GM19397 (cell line): ENCODE data around the gene IL25.
"Not testable (repeated sequence)": the region's sequence is repeated elsewhere in the genome, so short reads cannot be mapped to it uniquely, and the experiment has no call there.

Source experiments
- ATAC-seq: cut with Tn5 transposase; IDR thresholded peaks from one replicate; pipeline ENCODE4 v1.9.1; 2021; ENCODE audit warnings: mild to moderate bottlenecking, moderate library complexity; ENCODE audit not compliant: unreplicated experiment

The IL25 gene

DNA sequence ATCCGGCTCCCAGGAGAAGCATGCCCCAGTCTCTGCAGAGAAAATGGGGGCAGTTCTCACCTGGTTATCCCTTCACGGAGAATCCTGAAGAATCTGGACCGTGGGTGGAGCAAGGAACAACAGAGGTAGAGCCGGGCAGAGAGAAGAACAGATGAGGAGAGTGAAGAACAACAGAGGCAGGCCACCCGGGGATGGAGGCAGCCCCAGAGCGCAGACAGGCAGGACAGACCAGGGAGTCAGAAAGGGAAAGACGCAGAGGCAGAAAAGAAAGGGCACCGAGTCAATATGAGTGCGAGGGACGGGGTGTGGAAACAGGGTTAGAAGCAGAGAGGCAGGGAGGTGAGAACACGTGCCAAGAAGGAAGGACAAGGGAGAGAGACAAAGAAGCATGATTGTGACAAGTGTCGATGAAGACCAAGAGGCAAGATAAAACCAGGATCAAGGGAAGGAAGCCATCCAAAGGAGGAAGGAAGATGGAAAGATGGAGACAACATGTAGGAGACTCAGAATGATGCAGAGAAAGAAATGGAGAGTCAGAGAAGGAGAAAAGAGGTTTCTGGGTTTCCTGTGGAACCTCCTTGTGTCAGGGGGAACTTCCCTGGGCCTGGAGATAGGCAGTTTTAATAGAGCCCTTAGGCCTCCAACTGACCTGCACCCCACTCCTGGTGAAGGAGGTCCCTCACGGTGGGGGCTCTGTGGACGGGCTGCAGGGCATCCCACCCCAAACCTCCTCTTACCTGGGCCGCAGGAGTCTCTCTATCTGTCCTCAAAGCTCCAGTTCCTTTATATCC, 35.1 kb downstream of the IL25 start, which contains the start of gene MYH6:
TSS of gene MYH6 (minus strand) at position 758 of the 791 bp plus-strand sequence. CDS start 1,050 bp downstream, outside the sequence.
- ATAC-seq, result no peak

DNA sequence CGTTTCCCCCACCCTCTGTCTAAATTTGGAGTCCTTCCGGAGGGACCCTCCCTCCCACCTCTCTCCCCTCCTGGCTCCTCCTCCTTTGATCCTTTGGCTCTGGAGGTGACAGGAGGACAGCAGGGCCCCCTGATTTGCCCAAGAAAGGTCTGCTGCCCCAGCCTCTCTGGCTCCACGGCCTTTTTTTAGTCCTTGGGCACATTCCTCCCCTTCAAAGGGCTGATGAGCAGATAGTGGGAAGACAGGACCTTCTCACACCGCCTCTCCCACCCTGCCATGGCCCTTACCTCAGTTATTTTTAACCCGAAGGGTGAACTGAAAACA, 35.7 kb downstream of the IL25 start:
- ATAC-seq, result no peak

DNA sequence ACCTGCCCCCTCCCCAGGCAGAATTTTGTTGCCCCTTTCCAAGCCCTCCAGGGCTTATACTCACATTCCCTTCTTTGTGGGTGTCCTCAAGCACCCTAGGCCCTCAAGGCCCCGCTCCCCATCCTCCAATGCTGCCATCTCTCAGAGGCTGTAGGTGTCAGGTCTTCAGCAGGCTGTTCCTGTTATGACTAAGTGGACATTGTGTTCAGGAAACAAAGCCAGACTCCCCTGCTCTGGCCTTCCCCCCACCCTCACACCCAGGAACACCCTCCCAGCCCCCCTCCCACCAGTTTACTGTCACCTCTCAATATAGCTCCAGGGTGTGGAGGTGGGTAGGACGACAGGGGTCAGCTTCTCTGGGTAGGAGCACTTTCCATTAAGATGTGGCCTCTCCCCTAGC, 36.9 kb downstream of the IL25 start:
- ATAC-seq, result no peak

DNA sequence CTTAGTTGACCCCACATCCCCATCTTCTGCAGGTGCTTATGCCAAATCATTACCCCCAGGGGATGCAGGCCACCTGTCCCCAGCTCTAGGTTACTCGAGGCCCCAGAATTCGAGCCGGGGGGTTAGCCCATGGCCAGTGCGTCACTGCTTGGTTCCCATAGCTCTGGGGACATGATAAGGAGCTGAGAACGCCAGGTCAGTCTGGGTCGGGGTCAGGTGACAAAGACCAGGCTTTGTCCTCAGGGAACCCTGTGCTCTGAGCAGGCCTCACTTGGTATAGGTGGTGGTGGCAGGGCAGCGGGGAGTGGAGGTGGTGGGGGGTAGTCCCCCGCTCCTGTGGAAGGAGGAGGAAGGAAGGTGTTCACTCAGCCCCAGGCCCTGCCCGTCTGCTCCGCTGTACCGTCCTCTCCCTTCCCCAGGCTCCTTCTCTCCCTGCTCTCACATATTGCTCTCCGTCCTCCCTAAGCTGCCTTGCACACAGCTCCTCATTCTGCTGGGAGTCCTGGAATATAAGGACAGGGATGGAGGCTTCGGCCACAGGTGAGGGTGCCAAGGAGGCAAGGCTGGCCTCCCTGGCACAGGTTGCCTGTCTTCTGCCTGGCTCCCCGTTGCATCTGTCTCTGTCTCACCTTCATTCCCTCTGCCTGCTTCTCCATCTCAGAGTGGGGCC, 37.5 kb downstream of the IL25 start:
- no peak for ATAC-seq

DNA sequence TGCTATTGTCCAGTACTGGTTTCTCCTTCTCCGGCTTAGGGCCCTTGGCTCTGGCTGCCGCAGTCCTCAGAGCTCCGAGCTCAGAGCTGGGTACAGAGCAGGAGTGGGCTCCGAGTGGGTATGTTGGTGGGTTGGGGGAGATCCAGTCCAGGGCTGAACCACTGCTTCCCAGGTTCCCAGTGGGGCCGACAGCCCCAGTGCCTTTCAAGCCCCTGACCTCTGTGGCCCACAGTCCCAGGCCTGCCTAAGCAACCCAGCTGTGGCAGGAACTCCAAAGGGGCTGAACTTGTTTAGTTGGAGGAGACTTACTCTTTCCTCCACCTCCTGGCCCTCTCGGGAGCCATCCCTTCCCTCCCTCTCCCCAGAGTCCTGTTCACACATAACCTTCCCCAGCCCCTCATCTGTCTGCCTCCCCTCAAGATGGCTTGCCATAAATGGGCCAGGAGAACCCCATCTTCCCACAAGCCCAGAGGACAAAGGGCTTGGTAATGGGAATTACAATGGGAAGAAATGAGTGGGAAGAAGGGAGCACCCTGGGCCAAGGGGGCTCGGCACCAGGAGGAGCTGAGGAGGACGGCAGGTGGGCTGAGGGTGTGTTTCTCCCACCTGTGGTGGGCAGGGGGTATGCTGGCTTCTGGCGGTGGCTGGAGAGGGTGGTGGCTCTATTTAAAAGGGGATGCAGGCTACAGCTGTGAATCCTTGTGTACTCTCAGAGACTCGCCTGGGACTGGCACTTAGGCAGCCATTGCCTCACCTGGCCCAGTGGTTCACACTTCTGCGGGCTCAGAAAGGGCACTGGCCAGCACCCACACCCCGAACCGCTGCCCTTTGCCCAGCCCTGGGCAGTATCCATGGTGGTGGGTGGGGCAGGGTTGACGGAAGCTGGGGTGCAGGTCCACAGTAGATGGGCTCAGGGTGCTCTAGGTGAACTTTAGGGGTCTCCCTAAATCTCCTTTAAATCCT, 39.2 kb downstream of the IL25 start:
- ATAC-seq, result no peak

DNA sequence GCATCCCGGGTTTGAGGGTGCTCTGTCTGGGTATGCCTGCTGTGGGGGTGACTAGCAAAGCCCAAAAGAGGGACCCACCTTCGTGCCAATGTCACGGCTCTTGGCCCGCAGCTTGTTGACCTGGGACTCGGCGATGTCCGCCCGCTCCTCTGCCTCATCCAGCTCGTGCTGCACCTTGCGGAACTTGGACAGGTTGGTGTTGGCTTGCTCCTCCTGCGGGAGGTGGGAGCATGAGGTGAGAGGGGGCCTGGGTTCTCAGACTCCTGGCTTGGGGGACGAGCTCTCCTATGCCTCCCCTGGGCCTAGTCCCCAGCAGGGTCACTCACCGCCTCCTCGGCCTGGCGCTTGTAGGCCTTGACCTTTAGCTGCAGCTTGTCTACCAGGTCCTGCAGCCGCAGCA, 41.1 kb downstream of the IL25 start:
- no peak for ATAC-seq

DNA sequence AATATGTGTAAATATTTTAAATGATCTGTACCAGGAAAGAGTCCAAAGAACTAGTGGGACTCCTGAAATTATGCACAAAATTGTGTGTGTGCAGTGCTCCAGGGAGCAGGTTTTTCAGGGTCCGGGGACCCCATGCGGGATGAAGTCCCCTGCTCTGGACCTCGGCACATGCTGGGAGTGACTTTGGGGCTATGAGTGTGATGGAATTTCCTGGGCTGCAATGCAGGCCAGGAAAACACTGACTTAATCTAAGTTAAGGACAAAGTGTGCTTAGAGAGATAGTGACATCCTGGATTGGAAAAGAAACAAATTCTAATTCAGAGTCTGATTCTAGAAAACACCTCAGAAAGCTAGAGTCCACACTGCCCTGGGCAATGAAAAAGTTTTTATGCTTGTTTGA, 41.6 kb downstream of the IL25 start:
- no peak for ATAC-seq

DNA sequence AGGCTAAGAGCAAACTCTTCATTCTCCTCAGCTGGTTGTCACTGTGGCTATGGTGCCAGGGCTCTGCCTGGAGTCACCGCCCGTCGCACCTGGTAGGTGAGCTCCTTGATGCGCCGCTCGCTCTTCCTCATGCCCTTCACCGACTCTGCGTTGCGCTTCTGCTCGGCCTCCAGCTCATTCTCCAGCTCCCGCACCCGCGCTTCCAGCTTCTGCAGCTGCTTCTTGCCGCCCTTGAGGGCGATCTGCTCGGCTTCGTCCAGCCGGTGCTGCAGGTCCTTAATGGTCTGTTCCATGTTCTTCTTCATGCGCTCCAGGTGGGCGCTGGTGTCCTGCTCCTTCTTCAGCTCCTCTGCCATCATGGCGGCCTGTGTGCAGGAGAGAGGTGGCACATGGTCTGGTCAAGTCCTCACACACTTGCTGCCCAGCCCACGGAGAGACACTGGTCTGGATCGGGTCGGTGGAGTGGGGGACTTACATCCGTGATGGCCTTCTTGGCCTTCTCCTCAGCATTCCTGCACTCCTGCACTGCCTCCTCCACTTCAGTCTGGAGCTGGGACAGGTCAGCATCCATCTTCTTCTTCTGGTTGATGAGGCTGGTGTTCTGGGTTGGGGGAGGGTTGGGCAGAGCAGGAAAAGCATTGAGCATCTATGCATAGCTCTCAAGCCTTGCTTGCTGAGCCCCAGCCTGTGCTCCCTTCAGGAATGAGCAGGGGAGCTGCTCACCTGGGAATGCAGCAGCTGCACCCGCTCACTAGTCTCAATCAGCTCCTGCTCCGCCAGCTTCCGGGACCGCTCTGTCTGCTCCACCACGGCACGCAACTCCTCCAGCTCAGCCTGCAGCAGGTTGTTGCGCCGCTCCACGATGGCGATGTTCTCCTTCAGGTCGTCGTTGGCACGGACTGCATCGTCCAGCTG, 42.6 kb downstream of the IL25 start:
- no peak for ATAC-seq

DNA sequence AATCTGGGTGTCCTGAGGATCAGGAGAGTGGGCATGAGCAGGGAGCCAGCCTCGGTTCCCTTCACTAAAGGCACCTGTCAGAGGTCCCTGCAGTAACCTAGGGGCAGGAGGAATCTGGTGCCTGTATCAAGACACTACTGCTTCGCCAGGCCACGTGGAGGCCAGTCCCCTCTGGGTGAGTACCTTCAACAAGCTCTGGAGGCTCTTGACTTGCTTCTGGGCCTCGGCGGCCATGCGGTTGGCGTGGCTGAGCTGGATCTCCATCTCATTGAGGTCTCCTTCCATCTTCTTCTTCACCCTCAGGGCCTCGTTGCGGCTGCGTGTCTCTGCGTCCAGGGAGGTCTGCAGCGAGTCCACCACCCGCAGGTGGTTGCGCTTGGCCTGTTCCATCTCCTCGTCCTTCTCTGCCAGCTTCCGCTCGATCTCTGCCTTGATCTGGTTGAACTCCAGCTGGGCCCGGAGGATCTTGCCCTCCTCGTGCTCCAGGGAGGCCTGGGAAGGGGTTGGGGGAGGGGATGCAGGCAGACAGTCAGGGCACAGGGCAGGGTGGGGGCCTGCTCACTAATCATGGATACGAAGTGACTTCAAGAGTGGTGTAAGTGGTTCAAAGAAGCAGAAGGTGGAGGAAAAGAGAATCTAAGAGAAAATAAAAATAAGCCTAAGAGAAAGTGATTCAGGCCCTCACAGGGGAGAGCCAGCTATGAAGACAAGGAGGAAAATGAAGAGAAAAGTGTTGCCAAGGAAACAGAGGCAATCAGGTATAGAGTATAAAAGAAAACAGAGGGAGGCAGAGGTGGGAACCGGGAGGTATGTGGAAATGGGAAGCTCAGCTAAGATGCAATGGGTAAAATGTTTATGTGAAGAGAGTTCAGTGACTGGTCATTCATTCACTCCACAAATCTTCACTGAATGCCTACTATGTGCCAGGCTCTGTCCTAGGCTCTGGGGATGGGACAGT, 43.5 kb downstream of the IL25 start:
- no peak for ATAC-seq

DNA sequence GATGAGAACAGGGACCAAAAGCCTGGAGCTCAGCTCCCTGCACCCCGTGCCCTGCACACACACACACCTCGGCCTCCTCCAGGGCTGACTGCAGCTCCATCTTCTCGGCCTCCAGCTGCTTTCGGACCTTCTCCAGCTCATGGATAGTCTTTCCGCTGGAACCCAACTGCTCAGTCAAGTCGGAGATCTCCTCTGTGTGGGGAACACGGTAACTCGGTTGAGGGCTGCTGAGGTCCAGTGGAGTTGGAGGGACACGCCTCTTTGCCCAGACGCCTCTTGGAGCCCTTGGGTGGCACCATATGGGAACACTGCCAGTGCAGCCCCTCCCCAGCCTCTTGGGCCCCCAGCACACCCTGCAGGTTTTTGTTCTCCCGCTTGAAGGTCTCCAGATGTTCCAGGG, 44.2 kb downstream of the IL25 start:
- no peak for ATAC-seq

DNA sequence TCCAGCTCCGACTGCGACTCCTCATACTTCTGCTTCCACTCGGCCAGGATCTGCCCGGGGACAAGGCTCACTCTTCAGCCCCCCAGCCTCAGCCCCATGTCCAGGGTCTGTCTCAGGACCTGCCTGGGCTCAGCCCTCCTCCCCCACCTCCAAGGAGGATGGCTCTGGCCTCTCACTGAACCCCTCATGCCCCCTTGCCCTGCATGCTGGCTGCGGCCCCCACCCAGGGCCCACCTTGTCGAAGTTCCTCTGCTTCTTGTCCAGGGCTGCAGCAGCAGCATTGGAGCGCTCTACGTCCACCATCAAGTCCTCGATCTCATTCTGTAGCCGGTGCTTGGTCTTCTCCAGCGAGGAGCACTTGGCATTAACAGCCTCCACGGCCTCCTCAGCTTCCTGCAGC, 44.7 kb downstream of the IL25 start:
- ATAC-seq, result not testable (repeated sequence)

DNA sequence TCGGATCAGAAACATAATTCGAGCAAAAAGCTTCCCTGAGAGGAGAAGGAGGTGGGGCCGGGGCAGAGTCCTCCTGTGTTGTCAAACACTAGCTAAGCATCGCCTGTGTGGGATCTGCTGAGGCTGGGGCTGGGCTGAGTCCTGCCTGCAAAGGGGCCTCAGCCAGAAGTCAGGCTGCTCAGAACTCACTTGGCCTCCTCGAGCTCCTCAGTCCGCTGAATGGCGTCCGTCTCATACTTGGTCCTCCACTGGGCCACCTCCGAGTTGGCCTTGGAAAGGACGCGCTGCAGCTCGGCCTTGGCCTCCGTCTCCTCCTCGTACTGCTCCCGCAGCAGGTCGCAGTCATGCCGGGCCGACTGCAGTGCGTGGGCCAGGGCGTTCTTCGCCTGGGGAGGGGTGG, 45.4 kb downstream of the IL25 start:
- ATAC-seq, result no peak

DNA sequence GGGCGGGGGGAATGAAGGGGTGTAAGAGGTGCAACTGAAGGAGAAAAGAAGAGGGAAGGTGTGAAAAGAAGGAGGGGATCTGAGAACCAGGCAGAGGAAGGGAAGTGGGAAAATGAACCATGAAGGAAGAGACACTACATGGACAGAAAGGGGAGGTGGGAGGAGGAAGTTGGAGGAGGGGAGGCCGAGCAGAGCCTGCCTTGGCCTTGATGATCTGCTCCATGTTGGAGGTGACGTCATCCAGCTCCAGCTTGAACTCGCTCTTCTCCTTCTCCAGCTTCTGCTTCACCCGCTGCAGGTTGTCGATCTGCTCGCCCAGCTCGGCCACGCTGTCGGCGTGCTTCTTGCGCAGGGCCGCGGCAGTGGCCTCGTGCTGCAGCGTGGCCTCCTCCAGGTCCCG, 47.0 kb downstream of the IL25 start:
- not testable (repeated sequence) for ATAC-seq

DNA sequence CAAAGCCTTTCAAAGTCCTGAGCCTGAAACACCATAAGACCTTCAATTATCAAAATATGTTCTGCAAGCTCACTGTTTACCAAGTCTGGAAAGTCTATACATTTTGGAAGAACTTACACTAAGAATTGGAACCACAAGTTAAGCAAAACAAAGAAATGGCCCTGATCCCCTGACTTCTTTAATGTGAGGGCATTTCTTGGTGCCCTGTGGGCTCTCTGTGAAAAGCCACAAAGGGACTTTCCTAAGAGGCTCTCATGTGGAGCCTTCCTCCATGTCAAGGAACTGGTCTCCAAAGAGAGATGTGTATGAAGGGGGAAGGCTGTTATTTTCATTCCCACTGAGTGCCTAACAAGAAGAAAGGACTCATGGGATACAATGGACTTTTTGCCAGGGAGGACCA, 49.0 kb downstream of the IL25 start:
- ATAC-seq, result no peak

DNA sequence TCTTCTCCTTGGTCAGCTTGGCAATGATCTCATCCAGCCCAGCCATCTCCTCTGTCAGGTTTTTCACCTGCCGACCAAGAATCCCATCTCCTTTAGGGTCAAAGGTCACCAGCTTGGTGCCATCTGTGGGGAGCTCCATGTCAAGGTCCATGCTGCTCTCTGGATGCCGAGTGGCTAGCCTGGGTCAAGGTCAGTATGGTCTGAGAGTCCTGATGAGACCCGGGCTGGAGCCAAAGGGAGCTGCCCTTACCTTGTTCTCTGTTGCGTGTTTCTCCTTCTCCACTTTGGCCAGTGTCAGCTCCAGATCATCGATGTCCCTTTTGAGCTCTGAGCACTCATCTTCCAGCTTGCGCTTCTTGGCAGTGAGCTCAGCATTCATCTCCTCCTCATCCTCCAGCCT, 51.0 kb downstream of the IL25 start:
- ATAC-seq, result no peak

DNA sequence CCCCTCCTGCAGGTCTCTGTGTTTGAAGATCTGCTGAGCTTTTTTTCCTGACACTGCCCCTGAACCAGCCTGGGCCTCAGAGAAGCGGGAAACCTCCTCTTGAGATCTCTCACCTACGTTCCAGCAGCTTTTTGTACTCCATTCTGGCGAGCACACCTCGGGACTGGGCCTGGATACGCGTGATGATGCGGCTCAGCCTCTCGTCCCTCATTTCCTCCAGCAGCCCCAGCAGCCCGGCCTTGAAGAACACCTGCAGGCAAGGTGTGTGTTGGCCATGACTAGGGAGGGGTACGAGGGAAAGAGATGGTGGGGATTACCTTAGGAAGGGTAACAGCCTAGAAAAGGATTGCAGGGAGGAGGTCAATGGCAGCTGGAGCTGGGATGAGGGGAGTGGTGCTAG, 52.6 kb downstream of the IL25 start:
- no peak for ATAC-seq

DNA sequence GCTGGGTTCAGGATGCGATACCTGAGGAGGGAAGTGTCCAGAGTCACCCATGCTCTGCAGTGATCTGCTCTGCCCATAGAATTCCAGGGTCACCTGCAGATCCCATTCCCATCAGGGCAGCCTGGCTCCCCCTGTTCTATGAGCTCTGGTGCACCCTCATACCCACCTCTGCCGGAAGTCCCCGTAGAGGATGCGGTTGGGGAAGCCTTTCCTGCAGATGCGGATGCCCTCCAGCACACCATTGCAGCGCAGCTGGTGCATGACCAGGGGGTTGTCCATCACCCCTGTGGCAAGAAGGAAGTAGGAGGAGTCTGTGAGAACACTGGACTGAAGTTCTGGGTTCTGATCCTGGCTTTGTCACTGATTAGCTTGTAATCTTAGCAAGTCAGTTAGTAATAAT, 53.2 kb downstream of the IL25 start:
- not testable (repeated sequence) for ATAC-seq
